SK-N-MC (cell line): Measurements from ENCODE around the gene QRFP.

Source experiments
- EZH2 ChIP-seq: fragments of 200-600 bp; sonication (generic); IDR thresholded peaks from one replicate; pipeline ENCODE4 v1.6.1; 2017; ENCODE audit warnings: antibody characterized with exemption
- POLR2AphosphoS5 ChIP-seq: IDR thresholded peaks from 2 replicates; pipeline ENCODE4 v1.6.1; 2012; ENCODE audit warnings: mild to moderate bottlenecking, low read depth, low read length, borderline replicate concordance

- no peak for TF ChIP-seq EZH2
- TF ChIP-seq POLR2AphosphoS5, result no peak
Observed at GRCh38 chr9:130939405-130940026, 42.9 kb upstream of the QRFP start.
